Pancreas (tissue), 10 donors: Measurements from ENCODE around the gene MPDZ. TPM values are rescaled to one million over a fixed set of nuclear protein-coding genes. Genes with fewer than 3 reads are reported as not detected.

Experiments
- ATAC-seq, 4 donors: fragments of 200-7000 bp; cut with Tn5 transposase; one replicate each; pipeline versions ENCODE4 v1.8.0 to v1.9.1; 2020; ENCODE audit warnings: mild to moderate bottlenecking in 4 of 4, moderate library complexity in 4 of 4
- DNase-seq, 6 donors: peaks; one replicate each; pipeline ENCODE4 v3.0.0-alpha.2; 2020
- FAIRE-seq: peaks from 2 replicates; lab custom pipeline; 2012; peaks lifted over from hg19 to GRCh38; lab: Jason Lieb, UNC
- H3K27ac ChIP-seq, 4 donors: fragments of 200-600 bp; sonication (generic); 1 replicate in 3 of 4; 2 replicates in 1 of 4; pipeline versions ENCODE4 v1.5.0 to v1.8.0; 2020
- H3K27me3 ChIP-seq, 4 donors: fragments of 200-600 bp; one replicate each; pipeline ENCODE4 v1.8.0; 2021
- H3K36me3 ChIP-seq, 3 donors: fragments of 200-600 bp; sonication (generic) in 1 of 3; one replicate each; pipeline versions ENCODE4 v1.5.0 to v1.8.0; 2020 to 2021
- H3K4me1 ChIP-seq, 3 donors: fragments of 200-600 bp; one replicate each; pipeline ENCODE4 v1.8.0; 2021
- H3K4me3 ChIP-seq, 4 donors: fragments of 200-600 bp; sonication (generic) in 2 of 4; one replicate each; pipeline versions ENCODE4 v1.5.0 to v1.8.0; 2020 to 2021
- H3K9me3 ChIP-seq, 4 donors: fragments of 200-600 bp; one replicate each; pipeline ENCODE4 v1.8.0; 2021
- CTCF ChIP-seq, 4 donors: fragments of 200-600 bp; sonication (generic) in 3 of 4; IDR thresholded peaks; one replicate each; pipeline versions ENCODE4 v1.5.0 to v1.8.0; 2021; ENCODE audit warnings: antibody characterized with exemption in 4 of 4
- WGBS, 2 donors: extraction: QIAGEN DNeasy Blood & Tissue Kit; methylation state at CpG; one replicate each; pipeline ENCODE4 v1.1.7; 2013; 5-methylcytosine and 5-hydroxymethylcytosine counted together
- intact Hi-C, 3 donors: fragments of 100-400 bp; cut with DNase I; formaldehyde crosslinking; loops; one replicate each; pipeline versions ENCODE4 v1.11.1 to v1.14.2; 2022
- polyA plus RNA-seq, 2 donors: library from polyadenylated mRNA; stranded (reverse); fragments of 200-250 nt; gene quantifications; one replicate each; pipeline ENCODE4 v1.2.3, GENCODE V29; 2013
- total RNA-seq, 6 donors: library from RNA; stranded (reverse); fragmentation: NEBNext Ultra II Directional in 4 of 6; extraction: Animal tissue kit (Norgen Biotek cat#: 25700) in 4 of 6; gene quantifications; one replicate each; pipeline versions ENCODE4 v1.2.1 to v1.2.4, GENCODE V29; 2021 to 2023
- donor health status: healthy with polysubstance abuse.
- donor health status: DM: no; HTN: no; CAD: no; lungs with moderate emphysema.
- donor health status: DM: no; HTN: no; CAD: no.
- donor health status: control.
- donor health status: control.
- donor health status: Bipolar disorder and iron deficiency.
- donor health status: DM: yes; HTN: yes; CAD: no.
- donor health status: DM: no; HTN: no; CAD: no.
- donor health status: DM: no; HTN: no; CAD: no.
- donor health status: DM: yes; HTN: yes; CAD: no.

The MPDZ gene
- total RNA-seq (1 to 10 TPM; 2.7 to 9.5 (median 4.4) TPM), polyA plus RNA-seq (1 to 10 TPM; 3.9 to 8.1 TPM)

- Histone ChIP-seq H3K36me3 (no peaks in the 10 kb centered on the region), H3K4me3 (peak within 1 kb of the TSS; percentile 37 to 63 (median 50)), H3K27ac (peak within 1 kb of the TSS; percentile 46 to 81 (median 64)), H3K9me3 (no peaks in the 10 kb centered on the region), H3K27me3 (no peaks in the 10 kb centered on the region), H3K4me1 (no peaks in the 10 kb centered on the region)
- peak; percentile 46 to 84 (median 64) for DNase-seq
- TF ChIP-seq CTCF (IDR thresholded peaks at IDR 0.05), result no peak
- intact Hi-C loops, result no loop called here
- FAIRE-seq, result no peak
- peak; percentile 86 to 93 (median 90) for ATAC-seq
- 3% methylated on average over 63 to 82 of the region's 82 CpGs for WGBS, 2 donors
These were observed at the start of gene MPDZ for GRCh38 chr9:13279284-13280141. Gene MPDZ (minus strand): TSS chr9:13279692. CDS start chr9:13250315, 29,377 bp downstream.

DNA sequence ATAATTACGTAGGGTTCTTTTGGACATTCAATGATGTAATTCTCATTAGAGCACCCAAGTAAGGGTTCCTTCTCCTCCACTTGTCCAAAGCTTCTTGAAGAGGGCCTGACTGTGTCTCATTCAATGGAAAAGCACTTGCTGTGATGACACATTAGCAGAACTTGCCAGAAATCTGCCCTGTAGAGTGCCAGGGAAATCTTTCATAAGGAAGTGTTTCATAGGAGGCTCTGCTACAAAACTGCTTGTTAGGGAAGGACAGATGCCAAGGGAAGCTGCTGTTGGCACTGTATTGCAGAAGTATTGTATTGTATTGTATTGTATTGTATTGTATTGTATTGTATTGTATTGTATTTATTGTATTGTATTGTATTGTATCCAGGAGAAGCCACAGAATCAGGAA is 45.5 kb upstream of the MPDZ start:
- no peaks in the 10 kb centered on the region for H3K4me1 ChIP-seq
- TF ChIP-seq CTCF (IDR thresholded peaks at IDR 0.05), result no peak
- no peaks in the 10 kb centered on the region for H3K9me3 ChIP-seq
- WGBS, 2 donors, result 71 to 86% methylated on average over 1 of the region's 1 CpG
- no peaks in the 10 kb centered on the region for H3K27me3 ChIP-seq
- FAIRE-seq (no peak), DNase-seq (no peak), ATAC-seq (no peak)
- H3K36me3 ChIP-seq, result no peaks in the 10 kb centered on the region
- no peak overlapping the region for H3K27ac ChIP-seq
- intact Hi-C loops, result no loop called here
- H3K4me3 ChIP-seq, result no peak overlapping the region

DNA sequence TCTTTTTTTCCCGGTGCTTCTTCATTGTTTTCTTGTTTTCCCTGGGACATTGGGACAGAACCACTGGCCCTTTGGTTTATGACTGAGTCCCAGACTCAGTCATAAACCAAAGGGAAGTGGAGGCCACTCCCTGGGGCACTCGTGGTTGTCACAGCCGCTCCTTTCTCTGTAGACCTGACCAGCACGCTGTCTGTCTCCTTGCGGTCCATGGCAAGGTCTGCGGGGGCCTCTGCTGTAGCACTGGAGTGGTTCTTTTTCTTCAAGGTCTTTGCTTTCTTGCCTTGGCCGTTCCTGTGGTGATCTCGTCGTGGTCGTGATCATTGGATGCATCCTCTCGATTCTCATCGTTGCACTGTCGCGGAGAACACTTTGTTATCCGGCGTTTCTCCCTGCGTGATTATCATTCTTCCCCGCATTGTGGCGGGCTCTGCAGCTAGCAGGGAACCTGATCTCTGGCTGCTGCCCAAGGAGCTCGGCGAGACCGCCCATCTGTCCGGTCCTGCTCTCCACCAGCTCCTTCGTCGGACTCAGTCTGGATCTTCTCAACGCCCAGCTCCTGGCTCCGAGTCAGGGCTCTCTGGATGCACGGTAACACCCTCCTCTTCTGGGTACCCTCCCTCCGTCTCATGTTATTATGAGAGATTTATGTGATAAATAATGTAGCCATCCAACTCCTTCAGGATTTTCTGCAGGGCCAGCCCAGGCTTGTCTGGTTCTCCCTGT is 43.5 kb upstream of the MPDZ start:
- Histone ChIP-seq H3K36me3 (no peaks in the 10 kb centered on the region), H3K4me1 (no peaks in the 10 kb centered on the region), H3K27me3 (no peaks in the 10 kb centered on the region), H3K27ac (no peak overlapping the region), H3K4me3 (no peak overlapping the region), H3K9me3 (no peaks in the 10 kb centered on the region)
- no peak for ATAC-seq
- no peak for FAIRE-seq
- WGBS, 2 donors, result 78 to 88% methylated on average over 29 of the region's 29 CpGs
- DNase-seq, result peak in 1 of 6 donors; percentile 25
- intact Hi-C loops, result no loop called here
- TF ChIP-seq CTCF (IDR thresholded peaks at IDR 0.05), result no peak

DNA sequence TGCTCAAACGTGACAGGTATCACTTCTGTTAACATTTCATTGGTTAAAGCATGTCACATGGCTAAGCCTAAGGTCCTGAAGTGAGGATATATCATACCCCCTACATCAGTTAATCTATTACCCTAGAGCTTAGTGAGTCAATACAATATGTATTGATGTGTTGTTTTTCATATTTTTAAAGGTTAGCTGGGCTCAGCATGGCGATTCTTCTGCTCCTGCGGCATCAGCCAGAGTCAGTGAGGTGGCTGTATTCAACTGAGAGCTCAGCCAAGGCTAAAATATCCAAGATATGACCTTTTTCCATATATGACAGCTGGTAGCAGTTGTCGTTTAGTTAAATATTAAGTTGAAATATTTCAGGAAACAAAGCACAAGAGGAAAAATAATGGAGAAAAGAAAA is 38.5 kb upstream of the MPDZ start:
- ATAC-seq (no peak), DNase-seq (no peak), FAIRE-seq (no peak)
- H3K9me3 ChIP-seq, result no peaks in the 10 kb centered on the region
- H3K36me3 ChIP-seq, result no peaks in the 10 kb centered on the region
- no peak overlapping the region for H3K27ac ChIP-seq
- no peak for TF ChIP-seq CTCF (IDR thresholded peaks at IDR 0.05)
- no peaks in the 10 kb centered on the region for H3K27me3 ChIP-seq
- 77 to 82% methylated on average over 4 of the region's 4 CpGs for WGBS, 2 donors
- H3K4me3 ChIP-seq, result no peak overlapping the region
- intact Hi-C loops, result no loop called here
- no peaks in the 10 kb centered on the region for H3K4me1 ChIP-seq
